Measurements from ENCODE around the gene RIMOC1.

Gene RIMOC1

DNA sequence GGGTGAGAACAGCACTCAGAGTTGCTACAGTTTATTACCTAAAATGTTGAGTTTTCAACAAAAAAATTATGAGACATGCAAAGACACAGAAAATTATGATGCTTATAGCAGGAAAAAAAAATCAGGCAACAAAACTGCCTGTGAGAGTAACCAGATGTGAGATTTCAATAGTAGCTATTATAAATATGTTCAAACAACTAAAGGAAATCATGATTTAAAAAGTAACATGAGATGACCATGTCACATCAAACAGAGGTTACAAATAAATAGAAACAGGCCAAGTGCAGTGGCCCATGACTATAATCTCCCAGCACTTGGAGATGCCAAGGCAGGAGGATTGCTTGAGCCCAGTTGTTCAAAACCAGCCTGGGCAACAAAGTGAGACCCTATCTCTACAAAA, 12.1 kb upstream of the RIMOC1 start (continued):
- TF ChIP-seq ZNF280C (tag by site-specific recombination; IDR thresholded peaks at IDR 0.05) (no peak), ZNF239 (tag by site-specific recombination; IDR thresholded peaks at IDR 0.05) (no peak), ZNF585B (tag by site-specific recombination; IDR thresholded peaks at IDR 0.05) (no peak), RBAK (tag by site-specific recombination; IDR thresholded peaks at IDR 0.05) (no peak)
- TF ChIP-seq, protein P1, sequence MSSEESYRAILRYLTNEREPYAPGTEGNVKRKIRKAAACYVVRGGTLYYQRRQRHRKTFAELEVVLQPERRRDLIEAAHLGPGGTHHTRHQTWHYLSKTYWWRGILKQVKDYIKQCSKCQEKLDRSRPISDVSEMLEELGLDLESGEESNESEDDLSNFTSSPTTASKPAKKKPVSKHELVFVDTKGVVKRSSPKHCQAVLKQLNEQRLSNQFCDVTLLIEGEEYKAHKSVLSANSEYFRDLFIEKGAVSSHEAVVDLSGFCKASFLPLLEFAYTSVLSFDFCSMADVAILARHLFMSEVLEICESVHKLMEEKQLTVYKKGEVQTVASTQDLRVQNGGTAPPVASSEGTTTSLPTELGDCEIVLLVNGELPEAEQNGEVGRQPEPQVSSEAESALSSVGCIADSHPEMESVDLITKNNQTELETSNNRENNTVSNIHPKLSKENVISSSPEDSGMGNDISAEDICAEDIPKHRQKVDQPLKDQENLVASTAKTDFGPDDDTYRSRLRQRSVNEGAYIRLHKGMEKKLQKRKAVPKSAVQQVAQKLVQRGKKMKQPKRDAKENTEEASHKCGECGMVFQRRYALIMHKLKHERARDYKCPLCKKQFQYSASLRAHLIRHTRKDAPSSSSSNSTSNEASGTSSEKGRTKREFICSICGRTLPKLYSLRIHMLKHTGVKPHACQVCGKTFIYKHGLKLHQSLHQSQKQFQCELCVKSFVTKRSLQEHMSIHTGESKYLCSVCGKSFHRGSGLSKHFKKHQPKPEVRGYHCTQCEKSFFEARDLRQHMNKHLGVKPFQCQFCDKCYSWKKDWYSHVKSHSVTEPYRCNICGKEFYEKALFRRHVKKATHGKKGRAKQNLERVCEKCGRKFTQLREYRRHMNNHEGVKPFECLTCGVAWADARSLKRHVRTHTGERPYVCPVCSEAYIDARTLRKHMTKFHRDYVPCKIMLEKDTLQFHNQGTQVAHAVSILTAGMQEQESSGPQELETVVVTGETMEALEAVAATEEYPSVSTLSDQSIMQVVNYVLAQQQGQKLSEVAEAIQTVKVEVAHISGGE (tag by site-specific recombination; conservative IDR thresholded peaks at IDR 0.05; ENCODE audit: low read depth), result no peak
- TF ChIP-seq, protein P2, sequence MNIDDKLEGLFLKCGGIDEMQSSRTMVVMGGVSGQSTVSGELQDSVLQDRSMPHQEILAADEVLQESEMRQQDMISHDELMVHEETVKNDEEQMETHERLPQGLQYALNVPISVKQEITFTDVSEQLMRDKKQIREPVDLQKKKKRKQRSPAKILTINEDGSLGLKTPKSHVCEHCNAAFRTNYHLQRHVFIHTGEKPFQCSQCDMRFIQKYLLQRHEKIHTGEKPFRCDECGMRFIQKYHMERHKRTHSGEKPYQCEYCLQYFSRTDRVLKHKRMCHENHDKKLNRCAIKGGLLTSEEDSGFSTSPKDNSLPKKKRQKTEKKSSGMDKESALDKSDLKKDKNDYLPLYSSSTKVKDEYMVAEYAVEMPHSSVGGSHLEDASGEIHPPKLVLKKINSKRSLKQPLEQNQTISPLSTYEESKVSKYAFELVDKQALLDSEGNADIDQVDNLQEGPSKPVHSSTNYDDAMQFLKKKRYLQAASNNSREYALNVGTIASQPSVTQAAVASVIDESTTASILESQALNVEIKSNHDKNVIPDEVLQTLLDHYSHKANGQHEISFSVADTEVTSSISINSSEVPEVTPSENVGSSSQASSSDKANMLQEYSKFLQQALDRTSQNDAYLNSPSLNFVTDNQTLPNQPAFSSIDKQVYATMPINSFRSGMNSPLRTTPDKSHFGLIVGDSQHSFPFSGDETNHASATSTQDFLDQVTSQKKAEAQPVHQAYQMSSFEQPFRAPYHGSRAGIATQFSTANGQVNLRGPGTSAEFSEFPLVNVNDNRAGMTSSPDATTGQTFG (tag by site-specific recombination; IDR thresholded peaks at IDR 0.05; ENCODE audit: borderline replicate concordance), result no peak
- TF ChIP-seq, protein P3, sequence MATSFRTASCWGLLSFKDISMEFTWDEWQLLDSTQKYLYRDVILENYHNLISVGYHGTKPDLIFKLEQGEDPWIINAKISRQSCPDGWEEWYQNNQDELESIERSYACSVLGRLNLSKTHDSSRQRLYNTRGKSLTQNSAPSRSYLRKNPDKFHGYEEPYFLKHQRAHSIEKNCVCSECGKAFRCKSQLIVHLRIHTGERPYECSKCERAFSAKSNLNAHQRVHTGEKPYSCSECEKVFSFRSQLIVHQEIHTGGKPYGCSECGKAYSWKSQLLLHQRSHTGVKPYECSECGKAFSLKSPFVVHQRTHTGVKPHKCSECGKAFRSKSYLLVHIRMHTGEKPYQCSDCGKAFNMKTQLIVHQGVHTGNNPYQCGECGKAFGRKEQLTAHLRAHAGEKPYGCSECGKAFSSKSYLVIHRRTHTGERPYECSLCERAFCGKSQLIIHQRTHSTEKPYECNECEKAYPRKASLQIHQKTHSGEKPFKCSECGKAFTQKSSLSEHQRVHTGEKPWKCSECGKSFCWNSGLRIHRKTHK (tag by site-specific recombination; IDR thresholded peaks at IDR 0.05), result no peak

DNA sequence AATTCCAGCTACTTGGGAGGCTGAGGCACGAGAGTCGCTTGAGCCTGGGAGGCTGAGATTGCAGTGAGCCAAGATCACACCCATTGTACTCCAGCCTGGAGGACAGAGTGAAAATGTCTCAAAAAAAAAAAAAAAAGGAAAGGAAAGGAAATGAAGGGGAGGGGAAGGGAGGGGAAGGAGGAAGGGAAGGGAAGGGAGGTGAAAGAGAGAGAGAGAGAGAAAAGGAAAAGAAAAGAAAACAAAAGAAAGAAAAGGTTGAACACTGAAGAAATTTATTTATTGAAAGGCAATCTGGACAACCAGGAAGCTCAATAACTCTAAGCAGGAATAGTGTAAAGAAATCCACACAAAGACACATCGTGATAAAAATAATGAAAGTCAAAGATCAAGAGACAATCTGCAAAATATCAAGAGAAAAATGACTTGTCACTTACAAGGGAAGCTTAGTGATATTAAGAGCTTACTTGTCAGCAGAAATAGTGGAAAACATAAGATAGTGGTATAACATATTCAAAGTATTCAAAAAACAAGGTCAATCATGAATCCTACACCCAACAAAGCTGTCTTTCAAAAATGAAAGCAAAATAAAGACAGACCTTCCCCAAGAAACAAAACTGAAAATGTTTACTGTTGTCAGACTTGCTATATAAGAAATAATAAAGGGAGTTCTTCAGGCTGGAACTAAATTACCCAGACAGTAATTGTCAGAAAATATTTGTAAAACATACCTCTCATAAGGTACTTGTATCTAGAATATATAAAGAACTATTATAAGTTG, 10.9 kb upstream of the RIMOC1 start:
- Histone ChIP-seq H3K9me3 (ENCODE audit: control insufficient read depth, insufficient read depth, low read depth, low read length) (no peaks in the 10 kb centered on the region), H3K27ac (ENCODE audit: extremely low read depth, low read depth, low read length) (no peak overlapping the region), H3K36me3 (ENCODE audit: control insufficient read depth in 2 of 2, insufficient read depth in 1 of 2, low read length in 2 of 2) (no peaks in the 10 kb centered on the region), H3K4me1 (ENCODE audit: control insufficient read depth, insufficient read depth, low read length) (no peaks in the 10 kb centered on the region), H3K4me3 (ENCODE audit: low read depth, low read length) (no peak overlapping the region)
- ChIA-PET CTCF (interaction anchor here (0.6 to 1.0 kb wide), 3 partner anchors 9 to 1211 kb away, joined by 3 read pairs; no protein-coding TSS in a partner anchor), POLR2A (no interaction called here)
- TF ChIP-seq ZNF548 (tag by site-specific recombination; IDR thresholded peaks at IDR 0.05) (no peak), PRDM1 (tag by site-specific recombination; IDR thresholded peaks at IDR 0.05) (peak; percentile 66; the same call in 1 of the 2 replicates), SCRT1 (tag by site-specific recombination; IDR thresholded peaks at IDR 0.05; ENCODE audit: borderline replicate concordance) (no peak)

DNA sequence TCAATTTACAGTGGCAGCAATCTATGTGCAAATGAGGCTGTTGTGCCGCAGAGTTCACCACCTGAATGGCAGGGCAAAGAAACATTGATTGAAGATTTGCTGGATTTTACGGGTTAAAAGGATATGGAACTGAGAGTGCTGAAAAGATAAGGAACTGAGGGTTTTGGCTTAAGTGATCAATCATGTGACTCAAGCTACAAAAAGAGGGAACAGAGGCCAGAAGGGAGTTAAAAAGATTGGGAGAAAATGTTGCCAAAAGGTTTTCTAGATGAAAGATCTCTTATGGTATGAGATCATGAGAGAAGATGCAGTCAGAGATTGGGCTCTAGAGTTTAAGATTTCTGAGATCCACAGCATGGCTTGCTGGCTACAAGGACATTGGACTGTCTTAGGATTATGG, 7.9 kb upstream of the RIMOC1 start:
- ChIA-PET POLR2A (no interaction called here), CTCF (interaction anchor here (0.6 kb wide), 1 partner anchor 993 kb away, joined by 4 read pairs; no protein-coding TSS in a partner anchor)
- H3K27ac ChIP-seq (ENCODE audit: extremely low read depth, low read depth, low read length), result no peak overlapping the region
- H3K4me3 ChIP-seq (ENCODE audit: low read depth, low read length), result no peak overlapping the region
- no peaks in the 10 kb centered on the region for H3K9me3 ChIP-seq (ENCODE audit: control insufficient read depth, insufficient read depth, low read depth, low read length)
- H3K4me1 ChIP-seq (ENCODE audit: control insufficient read depth, insufficient read depth, low read length), result no peaks in the 10 kb centered on the region
- no peak for TF ChIP-seq ZNF140 (tag by site-specific recombination; IDR thresholded peaks at IDR 0.05)
- TF ChIP-seq ZBTB17 (tag by site-specific recombination; IDR thresholded peaks at IDR 0.05), result peak; percentile 92
- no peak for TF ChIP-seq ZNF302 (tag by site-specific recombination; IDR thresholded peaks at IDR 0.05; ENCODE audit: low read depth)
- H3K36me3 ChIP-seq (ENCODE audit: control insufficient read depth in 2 of 2, insufficient read depth in 1 of 2, low read length in 2 of 2), result no peaks in the 10 kb centered on the region
